ENCODE data around the gene ACER3. TPM values are rescaled to one million over a fixed set of nuclear protein-coding genes. Genes with fewer than 3 reads are reported as not detected.

Gene ACER3
- polyA plus RNA-seq, 1 donor from 2014 or later: 14.9 TPM

DNA sequence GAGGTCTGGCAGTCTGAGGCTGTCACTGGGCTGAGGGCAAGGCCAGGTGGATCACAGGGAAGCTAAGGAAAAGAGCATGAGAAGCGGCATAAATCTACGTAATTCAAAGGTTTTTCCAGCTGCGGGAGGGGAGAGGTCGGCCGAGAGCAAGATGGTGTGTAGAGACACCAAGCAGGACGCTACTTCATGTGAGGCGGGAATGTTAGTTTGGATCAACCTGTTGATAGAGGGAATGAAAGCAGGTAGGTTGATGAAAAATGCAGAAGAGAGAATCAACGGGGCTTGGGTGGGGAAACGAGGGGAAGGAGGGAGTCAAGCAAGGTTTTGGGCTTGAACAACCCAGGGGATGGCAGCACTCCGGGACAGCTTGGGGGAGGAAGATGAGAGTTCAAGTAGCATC lies 176.3 kb downstream of the ACER3 start:
- no peaks in the 10 kb centered on the region for H3F3A ChIP-seq (ENCODE audit: insufficient read depth, low read length, poor library complexity, severe bottlenecking)
- no peak overlapping the region for H3K4me3 ChIP-seq (ENCODE audit: low read length)
- TF ChIP-seq EP300 (conservative IDR thresholded peaks at IDR 0.05; ENCODE audit: poor library complexity, severe bottlenecking) (no peak), TAF1 (IDR thresholded peaks at IDR 0.05; ENCODE audit: low read depth) (no peak), EZH2 (IDR thresholded peaks at IDR 0.05; ENCODE audit: borderline replicate concordance, insufficient read depth, low read length, poor library complexity, severe bottlenecking) (no peak), RAD21 (conservative IDR thresholded peaks at IDR 0.05) (no peak), SMC3 (conservative IDR thresholded peaks at IDR 0.05; ENCODE audit: poor library complexity) (no peak)
- TF ChIP-seq, protein P1, sequence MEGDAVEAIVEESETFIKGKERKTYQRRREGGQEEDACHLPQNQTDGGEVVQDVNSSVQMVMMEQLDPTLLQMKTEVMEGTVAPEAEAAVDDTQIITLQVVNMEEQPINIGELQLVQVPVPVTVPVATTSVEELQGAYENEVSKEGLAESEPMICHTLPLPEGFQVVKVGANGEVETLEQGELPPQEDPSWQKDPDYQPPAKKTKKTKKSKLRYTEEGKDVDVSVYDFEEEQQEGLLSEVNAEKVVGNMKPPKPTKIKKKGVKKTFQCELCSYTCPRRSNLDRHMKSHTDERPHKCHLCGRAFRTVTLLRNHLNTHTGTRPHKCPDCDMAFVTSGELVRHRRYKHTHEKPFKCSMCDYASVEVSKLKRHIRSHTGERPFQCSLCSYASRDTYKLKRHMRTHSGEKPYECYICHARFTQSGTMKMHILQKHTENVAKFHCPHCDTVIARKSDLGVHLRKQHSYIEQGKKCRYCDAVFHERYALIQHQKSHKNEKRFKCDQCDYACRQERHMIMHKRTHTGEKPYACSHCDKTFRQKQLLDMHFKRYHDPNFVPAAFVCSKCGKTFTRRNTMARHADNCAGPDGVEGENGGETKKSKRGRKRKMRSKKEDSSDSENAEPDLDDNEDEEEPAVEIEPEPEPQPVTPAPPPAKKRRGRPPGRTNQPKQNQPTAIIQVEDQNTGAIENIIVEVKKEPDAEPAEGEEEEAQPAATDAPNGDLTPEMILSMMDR (IDR thresholded peaks at IDR 0.05; ENCODE audit: poor library complexity, severe bottlenecking): no peak
- no peaks in the 10 kb centered on the region for H4K20me1 ChIP-seq (ENCODE audit: insufficient read depth)
- H3K9me3 ChIP-seq (ENCODE audit: low read length): no peaks in the 10 kb centered on the region
- H3K36me3 ChIP-seq (ENCODE audit: insufficient read depth, low read length): no peaks in the 10 kb centered on the region
- H3K27ac ChIP-seq (ENCODE audit: low read length): no peak overlapping the region
- H2AFZ ChIP-seq (ENCODE audit: low read depth, low read length): no peak overlapping the region
- H3K79me2 ChIP-seq (replicated peaks; ENCODE audit: insufficient read depth, low read length): no peaks in the 10 kb centered on the region
- no peak overlapping the region for H3K9ac ChIP-seq (ENCODE audit: low read length)
- H3K27me3 ChIP-seq (ENCODE audit: insufficient read depth, low read depth, low read length): peaks cover 18% of the 10 kb centered on the region
- no peak overlapping the region for H3K4me2 ChIP-seq (ENCODE audit: low read length)
- H3K9me2 ChIP-seq (ENCODE audit: insufficient read depth, low read length): no peaks in the 10 kb centered on the region

DNA sequence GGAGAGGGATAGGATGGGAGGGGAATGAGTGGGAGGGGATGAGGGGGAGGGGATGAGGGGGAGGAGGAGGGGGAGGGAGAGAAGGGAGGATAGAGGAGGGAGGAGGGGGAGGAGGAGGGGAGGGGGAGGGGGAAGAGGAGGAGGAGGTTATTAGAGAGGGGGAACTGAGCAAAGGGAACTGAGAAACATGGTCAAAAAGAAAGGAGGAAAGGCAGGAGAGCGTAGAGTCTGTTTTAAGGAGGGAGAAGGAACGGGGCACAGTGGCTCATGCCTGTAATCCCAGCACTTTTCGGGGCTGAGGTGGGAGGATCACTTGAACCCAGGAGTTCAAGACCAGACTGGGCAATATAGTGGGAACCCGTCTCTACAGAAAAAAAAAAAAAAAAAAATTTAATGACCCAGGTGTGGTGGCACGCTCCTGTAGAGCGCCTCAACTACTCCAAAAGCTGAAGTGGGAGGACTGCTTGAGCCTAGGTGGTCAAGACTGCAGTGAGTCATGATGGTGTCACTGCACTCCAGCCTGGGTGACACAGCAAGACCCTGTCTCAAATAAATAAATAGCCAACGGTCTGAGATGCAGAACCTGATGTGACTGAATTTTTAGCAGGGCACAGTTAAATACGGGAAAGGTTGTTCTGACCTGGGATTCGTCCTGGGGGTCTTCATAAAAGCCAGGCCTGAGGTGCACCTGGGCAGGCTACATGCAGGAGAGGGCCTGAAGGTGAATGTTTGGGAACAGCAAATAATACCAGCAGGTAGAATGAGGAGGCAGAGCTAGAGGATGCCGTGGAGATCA lies 177.5 kb downstream of the ACER3 start:
- Histone ChIP-seq H3K9ac (ENCODE audit: low read length) (no peak overlapping the region), H3K9me2 (ENCODE audit: insufficient read depth, low read length) (no peaks in the 10 kb centered on the region), H4K20me1 (ENCODE audit: insufficient read depth) (no peaks in the 10 kb centered on the region), H3K79me2 (replicated peaks; ENCODE audit: insufficient read depth, low read length) (no peaks in the 10 kb centered on the region), H2AFZ (ENCODE audit: low read depth, low read length) (no peak overlapping the region), H3K4me3 (ENCODE audit: low read length) (no peak overlapping the region), H3K9me3 (ENCODE audit: low read length) (no peaks in the 10 kb centered on the region), H3K27ac (ENCODE audit: low read length) (no peak overlapping the region), H3K4me2 (ENCODE audit: low read length) (no peak overlapping the region), H3F3A (ENCODE audit: insufficient read depth, low read length, poor library complexity, severe bottlenecking) (no peaks in the 10 kb centered on the region), H3K36me3 (ENCODE audit: insufficient read depth, low read length) (no peaks in the 10 kb centered on the region), H3K27me3 (ENCODE audit: insufficient read depth, low read depth, low read length) (peaks cover 18% of the 10 kb centered on the region)
- TF ChIP-seq EP300 (conservative IDR thresholded peaks at IDR 0.05; ENCODE audit: poor library complexity, severe bottlenecking) (no peak), EZH2 (IDR thresholded peaks at IDR 0.05; ENCODE audit: borderline replicate concordance, insufficient read depth, low read length, poor library complexity, severe bottlenecking) (no peak), MXI1 (conservative IDR thresholded peaks at IDR 0.05; ENCODE audit: poor library complexity, severe bottlenecking) (no peak)

DNA sequence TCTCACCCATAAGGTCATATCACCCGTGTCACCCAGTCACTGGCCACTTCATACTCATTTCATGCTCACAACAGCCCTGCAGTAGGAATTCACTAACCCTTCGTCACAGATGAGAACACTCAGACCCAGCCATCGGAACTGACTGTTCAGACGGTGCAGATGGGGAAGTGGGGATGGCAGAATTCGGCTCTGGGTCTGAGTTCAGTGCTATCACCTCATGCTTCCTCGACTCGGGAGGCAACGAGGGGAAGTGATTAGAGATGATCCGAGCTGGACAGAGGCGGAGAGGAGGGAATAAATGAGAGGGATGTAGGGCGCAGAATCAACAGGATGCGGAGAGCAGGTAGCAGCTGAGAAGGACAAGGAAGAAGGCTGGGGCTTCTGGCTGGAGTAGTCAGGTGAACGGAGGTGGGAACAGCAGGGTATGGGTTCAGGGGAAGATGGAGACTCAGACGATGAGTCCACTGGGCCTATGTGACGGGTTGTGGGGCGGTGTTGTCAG lies 178.2 kb downstream of the ACER3 start:
- H3K9me3 ChIP-seq (ENCODE audit: low read length): no peaks in the 10 kb centered on the region
- H3K4me3 ChIP-seq (ENCODE audit: low read length): no peak overlapping the region
- no peaks in the 10 kb centered on the region for H3K36me3 ChIP-seq (ENCODE audit: insufficient read depth, low read length)
- H3K4me2 ChIP-seq (ENCODE audit: low read length): no peak overlapping the region
- peaks cover 18% of the 10 kb centered on the region for H3K27me3 ChIP-seq (ENCODE audit: insufficient read depth, low read depth, low read length)
- no peak for TF ChIP-seq RAD21 (conservative IDR thresholded peaks at IDR 0.05)
- no peak for TF ChIP-seq EP300 (conservative IDR thresholded peaks at IDR 0.05; ENCODE audit: poor library complexity, severe bottlenecking)
- TF ChIP-seq, protein P1 (IDR thresholded peaks at IDR 0.05; ENCODE audit: poor library complexity, severe bottlenecking): no peak
- no peaks in the 10 kb centered on the region for H4K20me1 ChIP-seq (ENCODE audit: insufficient read depth)
- H3K9ac ChIP-seq (ENCODE audit: low read length): no peak overlapping the region
- H3F3A ChIP-seq (ENCODE audit: insufficient read depth, low read length, poor library complexity, severe bottlenecking): no peaks in the 10 kb centered on the region
- no peak overlapping the region for H3K27ac ChIP-seq (ENCODE audit: low read length)
- H3K79me2 ChIP-seq (replicated peaks; ENCODE audit: insufficient read depth, low read length): no peaks in the 10 kb centered on the region
- no peaks in the 10 kb centered on the region for H3K9me2 ChIP-seq (ENCODE audit: insufficient read depth, low read length)
- no peak overlapping the region for H2AFZ ChIP-seq (ENCODE audit: low read depth, low read length)
